ENCODE data around the gene PIAS4. TPM values are rescaled to one million over a fixed set of nuclear protein-coding genes. Genes with fewer than 3 reads are reported as not detected.

PIAS4 gene
- total RNA-seq, 1 donor from 2014 or later, result 48.0 TPM

DNA sequence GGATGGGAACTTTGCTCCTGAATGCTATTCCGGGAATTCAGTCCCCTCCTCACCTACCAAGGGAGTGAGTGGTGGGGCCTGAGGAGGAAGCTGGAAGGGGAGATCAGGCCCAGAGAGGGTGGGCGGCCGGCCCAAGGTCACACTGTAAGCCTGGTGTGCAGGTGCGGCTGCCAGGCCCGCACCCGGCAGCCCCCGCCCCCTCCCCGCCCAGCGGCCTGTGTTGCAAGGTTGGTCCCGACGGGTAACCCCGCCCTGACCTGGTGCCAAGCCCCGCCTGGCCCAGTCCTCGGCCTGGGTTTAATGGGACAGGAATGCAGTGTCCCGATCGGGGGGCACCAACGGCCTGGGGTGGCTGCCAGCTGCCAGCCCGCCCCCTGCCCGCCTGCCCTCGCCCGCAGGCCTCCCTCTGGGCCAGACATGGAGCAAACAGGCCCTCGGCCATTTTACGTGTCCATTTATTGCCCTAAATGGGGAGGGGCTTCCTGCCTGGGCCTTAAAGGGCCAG is 53.7 kb downstream of the PIAS4 start:
- peaks cover 3% of the 10 kb centered on the region for H3K36me3 Mint-ChIP-seq
- no peaks in the 10 kb centered on the region for H3K27me3 Mint-ChIP-seq (ENCODE audit: low read depth)
- no peak for DNase-seq (ENCODE audit: low spot score in 2 of 2, unreplicated experiment in 2 of 2)
- no peaks in the 10 kb centered on the region for H3K9me3 Mint-ChIP-seq
- no peak overlapping the region for H3K4me3 Mint-ChIP-seq
- TF ChIP-seq, protein P1, sequence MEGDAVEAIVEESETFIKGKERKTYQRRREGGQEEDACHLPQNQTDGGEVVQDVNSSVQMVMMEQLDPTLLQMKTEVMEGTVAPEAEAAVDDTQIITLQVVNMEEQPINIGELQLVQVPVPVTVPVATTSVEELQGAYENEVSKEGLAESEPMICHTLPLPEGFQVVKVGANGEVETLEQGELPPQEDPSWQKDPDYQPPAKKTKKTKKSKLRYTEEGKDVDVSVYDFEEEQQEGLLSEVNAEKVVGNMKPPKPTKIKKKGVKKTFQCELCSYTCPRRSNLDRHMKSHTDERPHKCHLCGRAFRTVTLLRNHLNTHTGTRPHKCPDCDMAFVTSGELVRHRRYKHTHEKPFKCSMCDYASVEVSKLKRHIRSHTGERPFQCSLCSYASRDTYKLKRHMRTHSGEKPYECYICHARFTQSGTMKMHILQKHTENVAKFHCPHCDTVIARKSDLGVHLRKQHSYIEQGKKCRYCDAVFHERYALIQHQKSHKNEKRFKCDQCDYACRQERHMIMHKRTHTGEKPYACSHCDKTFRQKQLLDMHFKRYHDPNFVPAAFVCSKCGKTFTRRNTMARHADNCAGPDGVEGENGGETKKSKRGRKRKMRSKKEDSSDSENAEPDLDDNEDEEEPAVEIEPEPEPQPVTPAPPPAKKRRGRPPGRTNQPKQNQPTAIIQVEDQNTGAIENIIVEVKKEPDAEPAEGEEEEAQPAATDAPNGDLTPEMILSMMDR (IDR thresholded peaks at IDR 0.05; ENCODE audit: unreplicated experiment), result no peak
- no peak overlapping the region for H3K27ac Mint-ChIP-seq
- H3K4me1 Mint-ChIP-seq, result peaks cover 14% of the 10 kb centered on the region

DNA sequence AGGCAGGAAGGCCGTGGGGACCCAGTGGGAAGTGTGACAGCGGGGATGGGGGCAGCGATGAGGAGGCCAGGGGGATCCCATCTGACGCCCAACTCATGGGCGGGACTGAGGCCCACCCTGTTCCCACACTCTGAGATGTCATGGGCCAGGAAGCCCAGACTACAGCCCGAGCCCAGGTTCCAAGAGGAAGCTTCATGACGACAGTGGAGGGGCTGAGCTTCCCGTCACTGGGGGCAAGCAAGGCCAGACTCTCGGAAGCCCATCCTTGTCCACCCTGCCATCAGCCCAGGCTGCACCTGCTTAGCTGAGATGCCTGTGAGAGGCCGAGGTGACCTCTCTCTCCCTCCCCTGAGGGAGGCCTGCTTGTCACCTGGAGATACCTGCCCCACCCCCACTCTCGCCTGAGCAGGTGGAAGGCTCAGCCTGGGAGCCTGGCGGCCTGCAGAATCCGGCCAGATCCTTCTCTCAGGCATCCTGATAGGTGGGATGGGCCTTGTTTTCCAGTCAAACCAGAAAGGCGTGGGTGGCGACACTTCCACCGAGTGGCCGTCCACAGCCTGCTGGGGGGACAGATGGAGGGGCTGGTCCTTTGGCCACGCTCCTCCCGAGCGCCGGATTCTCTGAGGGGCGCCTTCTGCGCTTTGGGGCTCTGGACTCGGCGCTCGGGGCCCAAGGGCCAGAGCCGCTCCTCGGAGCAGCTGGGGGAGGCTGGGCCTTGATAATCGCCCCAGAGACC is 54.3 kb downstream of the PIAS4 start:
- Mint-ChIP-seq H3K4me3 (peak overlapping the region; percentile 28), H3K27me3 (ENCODE audit: low read depth) (no peaks in the 10 kb centered on the region), H3K36me3 (peaks cover 2% of the 10 kb centered on the region), H3K4me1 (peaks cover 14% of the 10 kb centered on the region), H3K27ac (peak overlapping the region; percentile 64), H3K9me3 (no peaks in the 10 kb centered on the region)
- DNase-seq (ENCODE audit: low spot score in 2 of 2, unreplicated experiment in 2 of 2), result no peak
- TF ChIP-seq, protein P1 (IDR thresholded peaks at IDR 0.05; ENCODE audit: unreplicated experiment), result no peak

DNA sequence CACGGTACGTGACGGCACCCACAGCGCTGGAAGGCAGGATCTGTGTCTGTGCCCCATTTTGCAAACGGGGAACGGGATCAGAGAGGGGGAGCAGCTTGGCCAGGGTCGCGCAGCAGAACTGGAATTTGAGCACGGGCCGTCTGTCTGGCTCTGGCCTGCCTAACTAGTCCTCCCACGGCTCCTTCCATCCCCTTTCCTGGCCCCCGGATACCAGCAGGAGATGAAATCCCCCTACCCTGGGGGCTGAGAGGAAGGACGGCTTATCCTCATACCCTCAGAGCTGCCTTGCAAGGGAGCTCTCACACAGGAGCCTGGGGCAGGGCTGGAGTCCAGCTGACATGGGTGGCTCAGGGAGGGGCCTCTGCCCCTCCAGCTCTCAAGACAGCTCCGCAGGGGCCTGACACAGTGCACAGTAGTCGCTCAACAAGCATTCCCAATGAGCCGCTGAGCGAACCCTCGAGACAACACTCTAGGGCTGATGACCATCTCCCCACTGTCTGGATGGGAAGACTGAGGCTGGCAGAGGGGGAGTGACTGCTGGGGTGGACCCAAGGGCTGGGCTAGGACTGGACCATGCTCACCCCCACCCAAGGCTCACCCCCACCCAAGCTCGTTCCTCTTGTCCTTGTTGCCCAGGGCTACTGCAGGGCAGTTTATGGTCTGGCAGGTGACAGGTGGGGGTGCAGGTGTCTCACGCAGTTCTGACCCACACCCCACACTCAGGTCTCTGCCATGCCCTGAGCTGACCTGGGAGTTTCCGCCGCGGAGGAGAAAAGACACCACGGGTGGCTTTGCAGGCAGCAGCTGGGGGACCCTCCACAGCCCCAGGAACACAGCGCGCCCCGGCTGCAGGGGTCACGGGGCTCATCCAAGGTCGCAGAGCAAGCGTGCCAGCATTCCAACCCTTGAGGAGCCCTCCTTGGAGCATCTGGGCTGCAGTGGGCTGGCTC is 55.2 kb downstream of the PIAS4 start:
- no peaks in the 10 kb centered on the region for H3K9me3 Mint-ChIP-seq
- H3K27ac Mint-ChIP-seq, result peak overlapping the region; percentile 64
- H3K4me3 Mint-ChIP-seq, result peak overlapping the region; percentile 72
- peaks cover under 1% of the 10 kb centered on the region for H3K36me3 Mint-ChIP-seq
- H3K4me1 Mint-ChIP-seq, result peaks cover 14% of the 10 kb centered on the region
- TF ChIP-seq, protein P1 (IDR thresholded peaks at IDR 0.05; ENCODE audit: unreplicated experiment), result no peak
- no peak for DNase-seq (ENCODE audit: low spot score in 2 of 2, unreplicated experiment in 2 of 2)
- no peaks in the 10 kb centered on the region for H3K27me3 Mint-ChIP-seq (ENCODE audit: low read depth)

DNA sequence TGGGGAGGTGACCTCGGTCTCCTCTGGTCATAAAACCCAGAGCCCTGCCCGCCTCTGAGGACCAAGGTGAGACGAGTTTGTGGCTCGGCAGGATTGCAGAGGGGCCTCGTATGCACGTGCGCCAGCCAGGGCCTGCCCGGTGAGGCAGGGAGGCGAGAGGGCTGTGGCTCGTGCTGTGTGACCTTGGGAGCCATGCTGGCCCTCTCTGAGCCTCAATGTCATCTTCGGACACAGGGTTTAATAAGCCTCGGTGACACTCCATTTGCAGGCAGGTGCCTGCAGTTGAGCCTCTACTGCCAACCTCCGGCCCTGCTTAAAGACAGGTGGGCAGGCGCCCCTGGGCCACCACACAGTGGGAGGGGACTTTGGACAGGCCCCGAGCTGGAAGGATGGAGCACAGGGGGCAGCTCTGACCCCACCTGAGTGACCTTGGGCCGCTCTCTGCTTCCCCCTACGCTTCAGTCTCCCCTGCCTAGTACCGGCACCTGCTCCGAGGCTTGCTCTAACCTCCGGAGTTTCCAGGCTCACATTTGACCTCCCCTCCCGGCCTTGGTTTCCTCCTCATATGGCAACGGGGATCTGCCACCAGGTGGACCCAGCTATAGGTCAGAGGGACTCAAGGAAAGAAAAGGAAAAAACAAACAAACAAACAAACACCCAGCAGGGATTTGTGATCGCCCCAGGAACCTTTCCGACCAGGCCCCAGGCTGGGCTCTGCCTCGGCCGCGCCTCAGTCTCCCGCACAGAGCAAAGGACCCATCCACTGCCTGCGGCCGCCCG is 56.0 kb downstream of the PIAS4 start:
- H3K27ac Mint-ChIP-seq, result peak overlapping the region; percentile 81
- H3K36me3 Mint-ChIP-seq, result no peaks in the 10 kb centered on the region
- no peaks in the 10 kb centered on the region for H3K27me3 Mint-ChIP-seq (ENCODE audit: low read depth)
- peak overlapping the region; percentile 72 for H3K4me3 Mint-ChIP-seq
- no peak for DNase-seq (ENCODE audit: low spot score in 2 of 2, unreplicated experiment in 2 of 2)
- no peaks in the 10 kb centered on the region for H3K9me3 Mint-ChIP-seq
- TF ChIP-seq, protein P1 (IDR thresholded peaks at IDR 0.05; ENCODE audit: unreplicated experiment), result no peak
- H3K4me1 Mint-ChIP-seq, result peaks cover 20% of the 10 kb centered on the region

DNA sequence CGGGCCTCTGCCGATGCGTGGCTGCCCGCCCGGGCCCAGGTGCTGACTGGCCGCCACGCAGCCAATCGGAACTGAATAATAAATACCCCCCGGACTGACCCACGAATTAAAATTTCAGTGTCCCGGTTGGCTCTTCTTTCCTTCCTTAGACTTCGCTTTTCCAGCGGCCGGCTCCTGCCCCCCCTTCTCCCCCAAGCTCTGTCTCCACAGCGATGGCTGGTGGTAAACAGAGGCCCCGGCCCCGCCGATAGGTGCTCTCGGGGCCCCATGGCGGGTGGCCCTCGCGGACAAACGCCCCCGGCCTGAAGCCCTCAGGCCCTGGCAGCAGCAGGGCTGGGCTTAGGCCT is 56.6 kb downstream of the PIAS4 start:
- peaks cover 3% of the 10 kb centered on the region for H3K27me3 Mint-ChIP-seq (ENCODE audit: low read depth)
- no peak for DNase-seq (ENCODE audit: low spot score in 2 of 2, unreplicated experiment in 2 of 2)
- peaks cover 20% of the 10 kb centered on the region for H3K4me1 Mint-ChIP-seq
- no peaks in the 10 kb centered on the region for H3K36me3 Mint-ChIP-seq
- H3K27ac Mint-ChIP-seq, result peak overlapping the region; percentile 81
- peak overlapping the region; percentile 72 for H3K4me3 Mint-ChIP-seq
- no peaks in the 10 kb centered on the region for H3K9me3 Mint-ChIP-seq
- TF ChIP-seq, protein P1 (IDR thresholded peaks at IDR 0.05; ENCODE audit: unreplicated experiment), result no peak
